Keratinocyte (primary cell): ENCODE measurements around the gene NMRK2. TPM values are rescaled to one million over a fixed set of nuclear protein-coding genes. Genes with fewer than 3 reads are reported as not detected.

ENCODE experiments used
- DNase-seq: peaks from one replicate; pipeline ENCODE4 v3.0.0-alpha.2; 2011; ENCODE audit warnings: low read depth, missing footprints, low spot score
- FAIRE-seq: peaks from 2 replicates; lab custom pipeline; 2011; peaks lifted over from hg19 to GRCh38; lab: Jason Lieb, UNC
- H2AFZ ChIP-seq: 2 replicates; pipeline ENCODE4 v1.6.0; 2012; ENCODE audit warnings: low read length, control low read depth, inconsistent platforms; ENCODE audit not compliant: control insufficient read depth
- H3K27ac ChIP-seq: 2 replicates; pipeline ENCODE4 v1.5.1; 2011; ENCODE audit warnings: low read length; ENCODE audit not compliant: control insufficient read depth, insufficient read depth
- H3K27me3 ChIP-seq: 3 replicates; pipeline ENCODE4 v1.6.0; 2011; ENCODE audit warnings: low read length; ENCODE audit not compliant: control insufficient read depth, insufficient read depth; ENCODE audit errors: extremely low read depth
- H3K36me3 ChIP-seq, 2 experiments: 2 replicates in 1 of 2; 3 replicates in 1 of 2; pipeline ENCODE4 v1.5.1; 2011; ENCODE audit warnings: low read length in 2 of 2, mild to moderate bottlenecking in 1 of 2; ENCODE audit not compliant: control insufficient read depth in 2 of 2, insufficient read depth in 2 of 2; ENCODE audit errors: extremely low read depth in 1 of 2
- H3K4me1 ChIP-seq: 3 replicates; pipeline ENCODE4 v1.5.1; 2011; ENCODE audit warnings: low read length; ENCODE audit not compliant: control insufficient read depth, insufficient read depth; ENCODE audit errors: extremely low read depth
- H3K4me2 ChIP-seq: 3 replicates; pipeline ENCODE4 v1.6.0; 2011; ENCODE audit warnings: low read depth, low read length; ENCODE audit not compliant: control insufficient read depth, insufficient read depth; ENCODE audit errors: extremely low read depth
- H3K4me3 ChIP-seq, 3 experiments: fragments of 200-600 bp in 1 of 3; sonication (generic) in 1 of 3; 2 replicates in 2 of 3; 3 replicates in 1 of 3; pipeline ENCODE4 v1.5.1; 2011 to 2016; ENCODE audit warnings: low read length in 3 of 3, mild to moderate bottlenecking in 3 of 3, control low read depth in 2 of 3, inconsistent platforms in 1 of 3, low read depth in 1 of 3, mixed read lengths in 1 of 3, mixed run types in 1 of 3, moderate library complexity in 1 of 3; ENCODE audit not compliant: control insufficient read depth in 2 of 3, insufficient read depth in 2 of 3; ENCODE audit errors: extremely low read depth in 1 of 3
- H3K79me2 ChIP-seq: 2 replicates; pipeline ENCODE4 v1.6.0; 2012; ENCODE audit warnings: low read length; ENCODE audit not compliant: control insufficient read depth, insufficient read depth
- H3K9ac ChIP-seq: 3 replicates; pipeline ENCODE4 v1.6.0; 2011; ENCODE audit warnings: low read length; ENCODE audit not compliant: control insufficient read depth, insufficient read depth; ENCODE audit errors: extremely low read depth
- H3K9me1 ChIP-seq: 3 replicates; pipeline ENCODE4 v1.6.0; 2011; ENCODE audit warnings: low read length; ENCODE audit not compliant: control insufficient read depth, insufficient read depth; ENCODE audit errors: extremely low read depth
- H3K9me3 ChIP-seq: 2 replicates; pipeline ENCODE4 v1.5.1; 2012; ENCODE audit warnings: low read depth, low read length; ENCODE audit not compliant: control insufficient read depth
- H4K20me1 ChIP-seq: 3 replicates; pipeline ENCODE4 v1.6.0; 2011; ENCODE audit warnings: low read length; ENCODE audit not compliant: control insufficient read depth, insufficient read depth; ENCODE audit errors: extremely low read depth
- CTCF ChIP-seq, 3 experiments: IDR thresholded peaks in 1 of 3; conservative IDR thresholded peaks in 1 of 3; optimal IDR thresholded peaks in 1 of 3; 2 replicates in 2 of 3; 3 replicates in 1 of 3; pipeline versions ENCODE3 to v1.5.1; 2011; ENCODE audit warnings: low read length in 3 of 3, mild to moderate bottlenecking in 3 of 3, moderate library complexity in 2 of 3, control low read depth in 1 of 3, inconsistent platforms in 1 of 3; ENCODE audit not compliant: insufficient read depth in 2 of 3; ENCODE audit errors: extremely low read depth in 1 of 3
- EZH2 ChIP-seq: IDR thresholded peaks from one replicate; pipeline ENCODE4 v1.6.1; 2012; ENCODE audit warnings: inconsistent platforms, mild to moderate bottlenecking, low read length, moderate library complexity
- dilution Hi-C: fragments of 300-500 bp; cut with MboI; formaldehyde crosslinking; loops from one replicate; pipeline ENCODE4 v1.7.0; 2020; ENCODE audit warnings: low sequenced_read_pairs; ENCODE audit not compliant: extremely low pct_ligation_motif_present
- polyA plus RNA-seq, 5 experiments: library from polyadenylated mRNA; depleted of rRNA in 3 of 5; stranded (reverse) in 3 of 5; stranded (forward) in 1 of 5; unstranded in 1 of 5; fragments of >200 nt; gene quantifications; 1 replicate in 1 of 5; 2 replicates in 3 of 5; 3 replicates in 1 of 5; pipeline versions ENCODE4 v1.2.1 to v1.2.3, GENCODE V29; 2011 to 2012; ENCODE audit warnings: missing spikeins in 2 of 5, low read depth in 1 of 5, low replicate concordance in 1 of 5

Gene NMRK2
- polyA plus RNA-seq, 1 donor (not counting 4 experiments of a cell fraction or from before 2014, with no cell fraction given): not detected

GRCh38 chr19:3984908-3985642 is 52.2 kb downstream of the NMRK2 start, which contains the start of gene EEF2:
Gene EEF2 (minus strand): TSS chr19:3985463. CDS start chr19:3985380, 83 bp downstream.
- dilution Hi-C loops: no loop called here
- TF ChIP-seq EZH2: no peak
- TF ChIP-seq CTCF (optimal IDR thresholded peaks at IDR 0.05 in 1 of 3, IDR thresholded peaks at IDR 0.05 in 1 of 3, conservative IDR thresholded peaks at IDR 0.05 in 1 of 3; ENCODE audit: extremely low read depth in 1 of 3, insufficient read depth in 2 of 3, low read length in 3 of 3): no peak

DNA sequence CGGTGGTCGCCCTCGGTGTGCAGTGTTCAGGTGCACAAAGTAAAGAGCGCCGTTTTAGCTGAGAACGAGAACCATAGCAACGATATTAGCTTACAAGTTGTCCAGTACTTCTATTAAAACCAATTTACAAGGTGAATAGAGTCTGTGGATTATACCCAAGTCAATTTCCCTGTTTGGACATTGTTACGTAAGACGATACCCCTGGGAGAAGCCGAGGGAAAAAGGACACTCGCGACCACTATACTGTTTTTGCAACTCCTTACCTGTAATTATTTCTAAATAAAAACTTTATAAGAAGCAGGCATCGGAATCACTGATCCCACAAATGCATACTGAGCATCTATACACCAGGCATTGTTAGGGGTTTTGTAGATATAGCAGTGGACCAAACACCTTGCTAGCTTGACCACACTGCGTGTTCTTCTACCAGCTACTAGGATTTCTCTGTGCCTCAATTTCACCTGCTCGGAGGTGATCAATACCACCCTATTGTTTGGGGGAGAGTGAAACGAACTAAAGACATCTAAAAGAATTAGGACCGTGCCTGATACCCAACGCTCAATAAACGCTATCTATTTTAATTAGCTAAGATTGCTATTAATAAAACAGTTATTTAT is 52.9 kb downstream of the NMRK2 start:
- FAIRE-seq: no peak
- TF ChIP-seq CTCF (optimal IDR thresholded peaks at IDR 0.05 in 1 of 3, IDR thresholded peaks at IDR 0.05 in 1 of 3, conservative IDR thresholded peaks at IDR 0.05 in 1 of 3; ENCODE audit: extremely low read depth in 1 of 3, insufficient read depth in 2 of 3, low read length in 3 of 3) (no peak), EZH2 (no peak)
- H3K36me3 ChIP-seq: peaks cover 32 to 41% of the 10 kb centered on the region in 2 experiments
- H3K9me3 ChIP-seq: no peaks in the 10 kb centered on the region
- dilution Hi-C loops: no loop called here
- H3K27me3 ChIP-seq: no peaks in the 10 kb centered on the region
- H2AFZ ChIP-seq: peak overlapping the region; percentile 80
- H3K27ac ChIP-seq: peak overlapping the region; percentile 94
- H3K79me2 ChIP-seq: peaks cover 46% of the 10 kb centered on the region
- peaks cover 8% of the 10 kb centered on the region for H3K9me1 ChIP-seq
- peaks cover 47% of the 10 kb centered on the region for H4K20me1 ChIP-seq
- peaks cover 41% of the 10 kb centered on the region for H3K4me1 ChIP-seq
- peak overlapping the region; percentile 99 for H3K9ac ChIP-seq
- H3K4me2 ChIP-seq: peak overlapping the region; percentile 100
- peak overlapping the region; percentile 83 to 98 (median 95) for H3K4me3 ChIP-seq
- DNase-seq: no peak

More at GRCh38 chr19:3984908-3985642, 52.2 kb downstream of the NMRK2 start, which contains the start of gene EEF2:
- Histone ChIP-seq H3K9me3 (no peaks in the 10 kb centered on the region), H3K9me1 (peaks cover 8% of the 10 kb centered on the region), H3K4me3 (peak within 1 kb of the TSS; percentile 83 to 98 (median 95)), H3K4me2 (peak within 1 kb of the TSS; percentile 100), H3K36me3 (peaks cover 39 to 47% of the 10 kb centered on the region in 2 experiments), H2AFZ (peak within 1 kb of the TSS; percentile 80), H3K79me2 (peaks cover 52% of the 10 kb centered on the region), H3K9ac (peak within 1 kb of the TSS; percentile 99), H3K4me1 (peaks cover 41% of the 10 kb centered on the region), H4K20me1 (peaks cover 54% of the 10 kb centered on the region), H3K27me3 (no peaks in the 10 kb centered on the region), H3K27ac (peak within 1 kb of the TSS; percentile 94)
- FAIRE-seq (no peak), DNase-seq (peak; percentile 75)
